PFSK-1 (cell line): ENCODE measurements around the gene UGGT2.

Experiments used
- FOXP2 ChIP-seq: optimal IDR thresholded peaks from 2 replicates; pipeline ENCODE3; 2011; ENCODE audit warnings: borderline replicate concordance, control low read depth, inconsistent platforms; ENCODE audit not compliant: insufficient read depth; ENCODE audit errors: extremely low read length, extremely low read depth
- POLR2AphosphoS5 ChIP-seq: IDR thresholded peaks from 2 replicates; pipeline ENCODE4 v1.6.1; 2012; ENCODE audit warnings: low read depth, mild to moderate bottlenecking, control low read depth, low read length, moderate library complexity
- REST ChIP-seq, 2 experiments: IDR thresholded peaks; 2 replicates each; pipeline versions ENCODE4 v1.6.1 to v1.8.0; 2011 to 2012; ENCODE audit warnings: low read depth in 2 of 2, low read length in 2 of 2, control low read depth in 1 of 2, inconsistent platforms in 1 of 2, mild to moderate bottlenecking in 1 of 2, moderate library complexity in 1 of 2; ENCODE audit not compliant: insufficient read depth in 1 of 2
- SIN3A ChIP-seq: IDR thresholded peaks from 2 replicates; pipeline ENCODE4 v1.6.1; 2012; ENCODE audit warnings: mild to moderate bottlenecking, low read length, moderate library complexity, borderline replicate concordance; ENCODE audit not compliant: insufficient read depth
- TAF1 ChIP-seq: IDR thresholded peaks from 2 replicates; pipeline ENCODE4 v1.6.1; 2012; ENCODE audit warnings: low read length, control low read depth, borderline replicate concordance; ENCODE audit not compliant: insufficient read depth

Gene UGGT2

GRCh38 chr13:96036515-96036914 lies 16.7 kb downstream of the UGGT2 start:
- no peak for TF ChIP-seq REST (IDR thresholded peaks at IDR 0.05; ENCODE audit: insufficient read depth in 1 of 2, low read depth in 2 of 2, low read length in 2 of 2)
- no peak for TF ChIP-seq TAF1
- no peak for TF ChIP-seq POLR2AphosphoS5
- TF ChIP-seq SIN3A = no peak
- TF ChIP-seq FOXP2 = no peak

- TF ChIP-seq SIN3A (no peak), FOXP2 (no peak), TAF1 (no peak), REST (IDR thresholded peaks at IDR 0.05; ENCODE audit: insufficient read depth in 1 of 2, low read depth in 2 of 2, low read length in 2 of 2) (no peak)
Observed at GRCh38 chr13:96034662-96035061, 18.5 kb downstream of the UGGT2 start.

- TF ChIP-seq FOXP2 (no peak), POLR2AphosphoS5 (no peak), TAF1 (no peak), SIN3A (no peak), REST (IDR thresholded peaks at IDR 0.05; ENCODE audit: insufficient read depth in 1 of 2, low read depth in 2 of 2, low read length in 2 of 2) (no peak)
Observed at GRCh38 chr13:96033220-96034015, 19.8 kb downstream of the UGGT2 start.

GRCh38 chr13:96032717-96033116 lies 20.5 kb downstream of the UGGT2 start:
- no peak for TF ChIP-seq POLR2AphosphoS5
- no peak for TF ChIP-seq SIN3A
- TF ChIP-seq TAF1 = no peak
- TF ChIP-seq REST (IDR thresholded peaks at IDR 0.05; ENCODE audit: insufficient read depth in 1 of 2, low read depth in 2 of 2, low read length in 2 of 2) = no peak
- TF ChIP-seq FOXP2 = no peak

GRCh38 chr13:96029002-96029401 lies 24.2 kb downstream of the UGGT2 start:
- no peak for TF ChIP-seq FOXP2
- TF ChIP-seq REST (IDR thresholded peaks at IDR 0.05; ENCODE audit: insufficient read depth in 1 of 2, low read depth in 2 of 2, low read length in 2 of 2) = no peak
- TF ChIP-seq POLR2AphosphoS5 = no peak
- no peak for TF ChIP-seq TAF1
- no peak for TF ChIP-seq SIN3A
